Measurements from ENCODE around the gene KRT6C. TPM values are rescaled to one million over a fixed set of nuclear protein-coding genes. Genes with fewer than 3 reads are reported as not detected.

The KRT6C gene
- total and polyA plus RNA-seq, 8 donors: not detected

GRCh38 chr12:52437508-52437907, 36.1 kb downstream of the KRT6C start:
- Histone ChIP-seq H3K9me3 (no peaks in the 10 kb centered on the region), H3K4me1 (no peaks in the 10 kb centered on the region), H3K27ac (no peak overlapping the region), H3K4me3 (no peak overlapping the region), H3K36me3 (no peaks in the 10 kb centered on the region), H3K27me3 (peaks cover 0 to 46% of the 10 kb centered on the region in 2 donors)
- DNase-seq (peak in 1 of 4 donors; percentile 60), ATAC-seq (no peak)
- no peak for TF ChIP-seq CTCF (IDR thresholded peaks at IDR 0.05)
- intact Hi-C loops (cut with DNase I): no loop called here

GRCh38 chr12:52436828-52437474, 36.7 kb downstream of the KRT6C start:
- no peak overlapping the region for H3K4me3 ChIP-seq
- H3K4me1 ChIP-seq: no peaks in the 10 kb centered on the region
- no peaks in the 10 kb centered on the region for H3K36me3 ChIP-seq
- H3K27ac ChIP-seq: no peak overlapping the region
- no peak for ATAC-seq
- DNase-seq: no peak
- TF ChIP-seq CTCF (IDR thresholded peaks at IDR 0.05): no peak
- intact Hi-C loops (cut with DNase I): no loop called here
- no peaks in the 10 kb centered on the region for H3K9me3 ChIP-seq
- H3K27me3 ChIP-seq: peaks cover 0 to 47% of the 10 kb centered on the region in 2 donors

- no peak for TF ChIP-seq CTCF (IDR thresholded peaks at IDR 0.05)
- no peaks in the 10 kb centered on the region for H3K4me1 ChIP-seq
- no peak overlapping the region for H3K27ac ChIP-seq
- peaks cover 0 to 47% of the 10 kb centered on the region in 2 donors for H3K27me3 ChIP-seq
- ATAC-seq: no peak
- no peaks in the 10 kb centered on the region for H3K9me3 ChIP-seq
- no peak for DNase-seq
- intact Hi-C loops (cut with DNase I): no loop called here
- no peaks in the 10 kb centered on the region for H3K36me3 ChIP-seq
- no peak overlapping the region for H3K4me3 ChIP-seq
Observed at GRCh38 chr12:52436000-52436827, 37.4 kb downstream of the KRT6C start.

- DNase-seq (no peak), ATAC-seq (no peak)
- H3K9me3 ChIP-seq: no peaks in the 10 kb centered on the region
- no peak overlapping the region for H3K4me3 ChIP-seq
- no peak overlapping the region for H3K27ac ChIP-seq
- H3K36me3 ChIP-seq: no peaks in the 10 kb centered on the region
- no peaks in the 10 kb centered on the region for H3K4me1 ChIP-seq
- intact Hi-C loops (cut with DNase I): no loop called here
- TF ChIP-seq CTCF (IDR thresholded peaks at IDR 0.05): no peak
- H3K27me3 ChIP-seq: peaks cover 0 to 49% of the 10 kb centered on the region in 2 donors
Observed at GRCh38 chr12:52435659-52435999, 38.0 kb downstream of the KRT6C start.

GRCh38 chr12:52434760-52435530, 38.7 kb downstream of the KRT6C start:
- Histone ChIP-seq H3K27me3 (peaks cover 0 to 54% of the 10 kb centered on the region in 2 donors), H3K9me3 (no peaks in the 10 kb centered on the region), H3K4me3 (no peak overlapping the region), H3K27ac (no peak overlapping the region), H3K4me1 (no peaks in the 10 kb centered on the region), H3K36me3 (no peaks in the 10 kb centered on the region)
- intact Hi-C loops (cut with DNase I): no loop called here
- DNase-seq (no peak), ATAC-seq (no peak)
- no peak for TF ChIP-seq CTCF (IDR thresholded peaks at IDR 0.05)

Measured in left lung (tissue), 10 donors.